Measurements from ENCODE around the gene SAPCD2.
"Not testable (repeated sequence)": the region's sequence is repeated elsewhere in the genome, so short reads cannot be mapped to it uniquely, and the experiment has no call there.

The SAPCD2 gene

GRCh38 chr9:137033481-137033880 is 36.9 kb downstream of the SAPCD2 start:
- DNase-seq (ENCODE audit: low read depth in 1 of 2, low spot score in 1 of 2): not testable (repeated sequence)

- no peak for DNase-seq (ENCODE audit: low read depth in 1 of 2, low spot score in 1 of 2)
Measured at GRCh38 chr9:137032858-137033257, 37.5 kb downstream of the SAPCD2 start.

DNA sequence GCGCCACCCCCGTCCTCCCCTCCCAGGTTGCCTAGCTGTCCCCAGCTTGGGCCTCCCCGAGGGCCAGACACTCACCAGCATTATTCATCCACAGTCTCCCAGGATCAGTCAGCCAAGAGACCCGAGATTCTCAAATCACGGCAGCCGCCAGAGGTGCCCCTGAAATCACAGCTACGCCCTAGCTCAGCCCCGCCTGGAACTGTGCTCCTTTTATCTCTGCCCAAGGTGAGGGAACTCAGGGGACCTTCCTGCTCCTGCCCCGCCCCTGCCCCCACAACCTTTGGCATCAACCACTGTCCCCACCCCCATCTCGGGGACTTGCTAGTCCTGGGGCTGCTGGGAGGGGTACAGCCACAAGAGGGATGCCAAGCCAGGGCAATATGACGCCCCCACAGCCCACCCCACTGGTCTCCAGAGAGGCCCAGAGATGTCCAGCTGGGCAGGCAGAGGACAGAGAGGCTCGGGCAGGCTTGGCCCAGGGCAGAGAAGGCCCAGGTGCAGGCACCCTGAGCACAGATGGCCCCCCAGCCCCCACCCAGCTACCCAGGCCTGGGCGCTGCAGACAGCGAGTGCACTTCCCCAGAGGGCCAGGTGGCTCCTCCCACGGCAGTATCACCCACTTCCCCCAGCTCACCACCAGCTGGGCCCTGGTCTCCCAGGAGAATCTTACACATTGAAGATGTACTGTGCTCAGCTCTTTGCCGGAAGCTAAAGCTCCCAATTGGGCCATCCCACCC is 38.3 kb downstream of the SAPCD2 start, which contains the start of gene FUT7:
Gene FUT7 (minus strand): TSS at position 185 of the 737 bp plus-strand sequence. CDS start 97 bp downstream, at position 88.
- DNase-seq (ENCODE audit: low read depth in 1 of 2, low spot score in 1 of 2): no peak

DNA sequence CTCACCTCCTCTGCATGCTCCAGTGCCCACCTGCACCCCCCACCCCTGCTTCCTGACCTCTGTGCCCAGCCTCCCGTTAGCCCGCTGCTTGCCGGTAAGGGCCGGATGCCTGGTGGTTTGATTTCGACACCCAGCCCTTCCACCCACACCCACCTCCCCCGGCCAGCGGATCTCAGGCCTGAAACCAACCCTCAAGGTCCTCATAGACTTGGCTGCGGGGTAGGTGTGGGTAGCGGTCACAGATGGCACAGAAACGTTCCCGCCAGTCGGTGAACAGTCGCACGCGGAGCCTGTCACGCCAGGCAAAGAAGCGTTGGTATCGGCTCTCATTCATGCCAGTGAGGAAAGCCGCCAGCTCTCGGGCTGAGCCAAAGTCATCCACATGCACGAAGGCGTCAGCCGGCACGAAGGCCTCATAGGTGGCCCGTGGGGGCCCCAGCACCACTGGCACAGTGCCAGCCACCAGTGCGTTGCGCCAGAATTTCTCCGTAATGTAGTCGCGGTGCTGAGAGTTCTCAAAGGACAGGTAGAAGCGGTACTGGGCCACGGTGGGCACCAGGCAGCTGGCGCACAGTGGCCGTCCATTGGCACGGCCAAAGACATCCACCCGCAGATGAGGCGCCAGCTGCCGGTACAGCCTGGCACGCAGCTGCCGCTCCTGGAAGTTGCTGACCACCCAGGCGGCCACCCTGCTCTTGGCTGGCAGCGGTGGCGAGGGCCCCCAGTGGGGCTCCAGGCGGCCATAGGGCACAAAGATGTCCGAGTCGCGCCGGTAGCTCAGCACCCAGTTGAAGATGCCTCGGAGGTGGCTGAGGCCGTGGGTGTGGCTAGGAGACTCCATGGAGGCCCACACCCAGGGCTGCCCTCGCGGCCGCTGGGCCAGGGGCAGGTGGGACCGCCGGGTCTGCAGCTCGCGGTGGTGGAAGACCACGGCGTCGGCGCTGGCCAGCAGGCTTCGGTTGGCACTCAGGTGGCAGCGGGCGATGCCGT is 39.5 kb downstream of the SAPCD2 start:
- DNase-seq (ENCODE audit: low read depth in 1 of 2, low spot score in 1 of 2): no peak

DNA sequence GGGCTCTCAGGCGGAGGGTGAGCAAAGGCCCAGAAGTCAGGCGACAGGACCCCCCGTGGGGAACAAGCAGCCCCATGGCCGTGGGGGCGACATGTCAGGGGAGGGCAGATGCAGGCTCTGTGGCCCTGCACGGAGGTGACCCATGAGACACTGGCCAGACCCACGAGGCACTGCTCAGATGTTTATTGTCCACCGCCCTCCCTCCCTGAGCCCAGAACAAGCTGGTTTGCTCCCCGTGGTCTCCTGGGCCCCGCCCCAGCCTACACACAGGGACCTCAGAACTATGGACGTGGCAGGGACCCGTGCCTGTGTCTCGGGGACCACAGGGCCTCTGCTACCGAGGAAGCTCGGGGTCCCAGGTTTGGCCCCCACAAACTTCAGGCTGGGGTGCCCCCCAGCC is 40.4 kb downstream of the SAPCD2 start:
- DNase-seq (ENCODE audit: low read depth in 1 of 2, low spot score in 1 of 2): no peak

- peak; percentile 50 to 55 for DNase-seq (ENCODE audit: low read depth in 1 of 2, low spot score in 1 of 2)
Measured at GRCh38 chr9:137029058-137029936, 41.1 kb downstream of the SAPCD2 start.

DNA sequence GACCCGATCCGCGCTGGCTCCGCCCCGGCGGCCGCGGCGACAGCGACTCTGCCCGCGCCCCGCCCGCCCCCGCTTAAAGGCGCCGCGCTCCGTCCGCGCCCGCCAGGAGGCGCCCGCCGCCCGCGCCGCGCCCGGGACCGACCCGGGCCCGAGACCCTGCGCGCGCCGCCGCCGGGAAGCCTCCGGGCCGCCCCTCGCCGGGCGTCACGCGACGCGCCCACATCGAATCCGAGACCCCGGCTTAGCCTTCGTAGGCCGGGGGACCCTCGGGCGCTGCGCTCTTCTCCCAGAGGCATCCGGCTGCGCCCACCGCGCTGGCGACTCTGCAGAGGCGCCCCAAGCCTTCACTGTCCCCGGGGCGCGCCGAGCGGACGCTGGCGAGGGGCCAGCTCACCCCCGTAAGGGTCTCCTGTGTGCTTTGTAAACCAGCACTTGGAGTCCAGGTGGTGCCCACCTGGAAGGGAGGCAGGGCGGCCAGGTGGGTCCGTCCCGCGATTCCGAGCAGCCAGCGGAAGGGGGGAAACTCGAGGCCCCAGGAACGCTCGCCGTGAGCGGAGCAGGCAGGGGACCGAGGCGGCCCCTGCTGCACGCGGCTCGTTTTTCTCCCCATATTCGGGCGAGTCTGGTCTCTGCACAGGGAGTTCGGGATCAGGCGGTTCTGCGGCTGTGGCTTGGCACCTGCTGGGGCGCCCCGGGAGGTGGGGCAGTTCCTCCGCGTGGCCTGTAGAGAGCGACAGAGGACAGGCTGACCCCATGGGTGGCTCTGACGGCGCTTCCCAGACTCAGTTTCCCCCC is 41.9 kb downstream of the SAPCD2 start:
- peak; percentile 27 to 65 for DNase-seq (ENCODE audit: low read depth in 1 of 2, low spot score in 1 of 2)

GRCh38 chr9:137027369-137028262 is 42.7 kb downstream of the SAPCD2 start, which contains the start of gene ABCA2:
Gene ABCA2, minus strand, starts transcription at chr9:137028237. Its CDS starts 97 bp downstream, at chr9:137028140.
- DNase-seq (ENCODE audit: low read depth in 1 of 2, low spot score in 1 of 2): no peak

GRCh38 chr9:137026828-137027227 is 43.5 kb downstream of the SAPCD2 start:
- DNase-seq (ENCODE audit: low read depth in 1 of 2, low spot score in 1 of 2): no peak

GRCh38 chr9:137026384-137026783 is 44.0 kb downstream of the SAPCD2 start:
- DNase-seq (ENCODE audit: low read depth in 1 of 2, low spot score in 1 of 2): no peak

DNA sequence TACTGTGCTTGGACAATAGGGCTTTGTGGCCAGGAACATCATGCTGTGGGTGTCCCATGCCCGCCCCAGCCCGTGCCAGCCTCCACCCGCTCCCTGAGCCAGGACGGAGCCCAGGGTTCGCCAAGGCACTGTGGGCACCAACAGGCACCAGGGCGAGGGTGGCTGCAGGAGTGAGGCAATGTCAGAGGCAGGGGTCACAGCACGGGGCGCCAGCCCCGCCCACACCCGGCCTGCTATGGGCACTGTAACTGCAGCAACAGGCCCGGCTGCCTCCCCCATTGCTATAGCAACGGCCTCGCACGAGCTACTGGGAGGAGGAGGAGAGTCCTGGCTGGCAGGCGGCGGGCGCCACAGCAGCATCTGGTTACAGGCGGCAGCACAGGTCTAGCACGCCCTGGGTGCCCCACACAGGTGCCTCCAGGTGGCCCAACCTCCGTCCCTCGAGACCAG is 44.8 kb downstream of the SAPCD2 start:
- no peak for DNase-seq (ENCODE audit: low read depth in 1 of 2, low spot score in 1 of 2)

GRCh38 chr9:137023583-137023991 is 46.8 kb downstream of the SAPCD2 start:
- no peak for DNase-seq (ENCODE audit: low read depth in 1 of 2, low spot score in 1 of 2)

DNA sequence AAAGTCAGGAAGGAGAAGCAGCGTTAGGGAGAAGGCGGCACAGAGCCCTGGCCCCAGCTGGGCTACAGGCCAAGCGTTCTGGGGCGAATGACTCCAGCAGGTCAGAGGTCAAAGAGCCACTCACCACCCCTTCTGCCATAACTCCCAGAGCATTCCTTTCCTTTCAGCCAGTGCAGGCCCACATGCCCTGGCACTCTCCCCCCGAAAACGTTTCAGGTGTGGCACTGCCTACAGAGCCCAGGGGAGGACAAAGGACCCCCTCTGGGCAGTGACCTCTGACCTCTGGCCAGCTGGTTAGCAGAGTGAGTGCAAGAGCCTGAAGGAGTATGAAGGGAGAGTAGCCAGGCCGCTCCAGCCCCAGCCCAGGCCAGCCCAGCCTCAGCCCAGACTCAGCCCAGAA is 47.2 kb downstream of the SAPCD2 start:
- no peak for DNase-seq (ENCODE audit: low read depth in 1 of 2, low spot score in 1 of 2)

DNA sequence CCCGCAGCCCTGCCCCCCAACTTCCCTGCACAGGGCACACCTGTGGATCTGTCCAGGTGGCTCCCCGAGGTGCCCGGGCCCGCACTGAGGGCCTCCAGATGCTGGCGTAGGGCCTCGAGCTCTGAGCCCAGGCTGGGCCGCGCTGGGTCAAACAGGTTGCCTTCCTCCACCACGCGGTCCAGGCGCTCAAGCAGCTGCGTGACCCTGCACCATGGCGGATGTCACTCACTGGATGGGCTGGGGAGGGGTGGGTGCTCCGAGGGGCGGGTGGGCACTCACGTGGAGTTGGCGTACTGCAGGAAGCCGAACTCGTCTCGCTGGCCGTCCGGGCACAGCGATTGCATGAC is 47.7 kb downstream of the SAPCD2 start:
- no peak for DNase-seq (ENCODE audit: low read depth in 1 of 2, low spot score in 1 of 2)

DNA sequence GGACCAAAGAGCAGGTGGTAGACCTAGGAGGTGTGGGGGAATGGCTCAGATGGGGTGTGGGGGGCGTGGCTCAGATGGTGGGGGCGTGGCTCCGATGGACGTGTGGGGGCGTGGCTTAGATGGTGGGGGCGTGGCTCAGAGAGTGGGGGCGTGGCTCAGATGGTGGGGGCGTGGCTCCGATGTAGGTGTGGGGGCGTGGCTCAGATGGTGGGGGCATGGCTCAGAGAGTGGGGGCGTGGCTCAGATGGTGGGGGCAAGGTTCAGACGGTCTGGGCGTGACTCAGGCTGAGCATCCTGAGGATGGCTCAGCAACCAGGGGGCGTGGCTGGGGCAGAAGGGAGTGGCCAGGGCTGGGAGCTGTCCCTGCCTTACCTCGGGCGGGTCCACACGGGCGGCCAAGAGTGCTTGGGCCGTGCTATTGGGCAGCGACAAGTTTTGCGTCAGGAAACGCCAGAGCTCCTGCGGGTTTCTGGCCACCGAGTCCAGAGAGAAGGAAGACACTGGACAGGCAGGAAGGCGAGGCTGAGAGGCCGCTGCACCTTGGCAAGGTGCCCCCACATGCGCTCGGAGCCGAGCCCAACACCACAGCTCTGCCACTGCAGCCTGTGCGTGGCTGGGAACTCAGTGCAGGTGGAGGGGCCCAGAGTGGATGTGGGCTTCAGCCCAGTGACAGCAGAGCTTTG is 48.2 kb downstream of the SAPCD2 start:
- DNase-seq (ENCODE audit: low read depth in 1 of 2, low spot score in 1 of 2): peak; percentile 32 to 63

DNA sequence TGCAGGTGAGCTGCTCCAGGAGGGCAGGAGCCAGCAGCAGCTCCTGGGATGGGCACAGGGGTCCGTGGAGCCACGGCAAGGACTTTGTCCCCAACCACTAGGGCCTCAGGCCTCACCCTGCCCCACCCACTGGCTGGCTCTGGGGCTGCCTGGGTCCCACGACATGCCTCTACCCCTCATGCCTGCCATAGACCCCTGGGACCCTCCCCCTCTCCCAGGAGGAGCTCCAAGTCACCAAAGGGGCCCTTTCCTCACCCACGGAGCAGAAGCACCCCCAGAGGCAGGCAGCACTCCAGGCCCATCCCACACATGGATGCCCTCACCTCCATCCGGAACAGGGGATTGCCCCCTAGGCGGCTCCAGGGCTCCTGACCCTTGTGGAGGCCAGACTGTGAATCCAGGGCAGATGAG is 48.8 kb downstream of the SAPCD2 start:
- DNase-seq (ENCODE audit: low read depth in 1 of 2, low spot score in 1 of 2): no peak

GRCh38 chr9:137020771-137021567 is 49.4 kb downstream of the SAPCD2 start:
- no peak for DNase-seq (ENCODE audit: low read depth in 1 of 2, low spot score in 1 of 2)

Data from activated T-helper 1 cell treated with anti-CD3 and anti-CD28 coated beads, Interleukin-2, amount 50 U/mL, for 16 hours (primary cell).